Astrocyte (in vitro differentiated cells and primary cell): ENCODE data around the gene CXCR4.

Experiments
- CTCF ChIP-seq: IDR thresholded peaks from 2 replicates; pipeline ENCODE4 v1.5.1; 2011; ENCODE audit warnings: low read depth, mild to moderate bottlenecking, inconsistent platforms, low read length, moderate library complexity; ENCODE audit not compliant: insufficient read depth
- EZH2 ChIP-seq: IDR thresholded peaks from 2 replicates; pipeline ENCODE4 v1.6.1; 2012; ENCODE audit warnings: mild to moderate bottlenecking, low read length, inconsistent platforms; ENCODE audit not compliant: insufficient read depth

GRCh38 chr2:136124805-136125204, 6.9 kb upstream of the CXCR4 start:
- no peak for TF ChIP-seq CTCF
- TF ChIP-seq EZH2: no peak
